ENCODE measurements around the gene STX8.

The STX8 gene

DNA sequence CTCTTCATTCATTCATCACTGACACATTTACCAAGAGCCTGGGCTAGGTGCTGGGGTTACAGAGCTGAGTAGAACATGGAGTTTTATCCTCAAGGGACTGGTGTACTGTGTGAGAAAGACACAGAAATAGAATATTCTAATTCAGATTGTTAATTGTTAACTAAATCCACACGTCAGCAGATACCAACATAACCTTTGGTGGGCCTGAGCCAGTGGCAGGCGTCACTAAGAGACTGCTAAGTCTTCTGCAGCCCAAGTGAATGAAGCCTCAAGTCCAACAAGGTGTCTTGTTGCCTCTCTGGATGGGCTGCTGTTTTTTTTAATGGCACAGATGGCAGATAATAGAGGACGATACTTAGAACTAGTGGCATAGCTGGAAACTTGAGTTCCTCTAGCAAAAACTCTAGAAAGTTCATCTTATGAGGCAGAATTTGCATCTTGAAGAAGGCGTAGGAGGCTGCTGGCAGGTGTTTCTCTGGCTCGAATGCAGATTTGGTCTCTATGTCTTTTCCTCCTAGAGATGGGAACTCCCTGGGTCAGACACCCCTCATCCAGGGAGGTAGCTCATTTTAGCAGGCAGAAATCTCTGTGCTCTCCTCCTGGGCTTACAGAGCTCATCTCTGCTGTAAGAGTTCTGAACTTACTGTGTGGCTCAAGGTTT, 374.8 kb downstream of the STX8 start:
- no peak for DNase-seq

All from cerebellar nuclear complex (tissue), 1 donor.